Coronary artery (tissue), 2 donors: Measurements from ENCODE around the gene MAL.

Source experiments
- DNase-seq: peaks from one replicate; pipeline ENCODE4 v3.0.0-alpha.2; 2017; ENCODE audit warnings: low spot score
- H3K27ac ChIP-seq, 2 donors: fragments of 200-600 bp; sonication (generic); one replicate each; pipeline ENCODE4 v1.5.1; 2016 to 2019
- H3K4me3 ChIP-seq: fragments of 200-600 bp; sonication (generic); 2 replicates; pipeline ENCODE4 v1.5.1; 2016; ENCODE audit warnings: mild to moderate bottlenecking, moderate library complexity
- CTCF ChIP-seq: fragments of 200-600 bp; sonication (generic); IDR thresholded peaks from one replicate; pipeline ENCODE4 v1.5.1; 2019; ENCODE audit warnings: antibody characterized with exemption

MAL gene

GRCh38 chr2:95063086-95063958 lies 37.8 kb downstream of the MAL start:
- TF ChIP-seq CTCF = no peak
- Histone ChIP-seq H3K27ac (no peak overlapping the region), H3K4me3 (no peak overlapping the region)
- DNase-seq = peak; percentile 62

GRCh38 chr2:95068256-95068655 lies 42.7 kb downstream of the MAL start:
- H3K4me3 ChIP-seq = no peak overlapping the region
- no peak overlapping the region for H3K27ac ChIP-seq
- no peak for TF ChIP-seq CTCF
- no peak for DNase-seq

- Histone ChIP-seq H3K4me3 (no peak overlapping the region), H3K27ac (no peak overlapping the region)
- TF ChIP-seq CTCF = no peak
- no peak for DNase-seq
Observed at GRCh38 chr2:95069465-95069864, 44.0 kb downstream of the MAL start.

GRCh38 chr2:95071856-95072255 lies 46.3 kb downstream of the MAL start:
- no peak for DNase-seq

GRCh38 chr2:95072424-95072823 lies 46.9 kb downstream of the MAL start:
- TF ChIP-seq CTCF = no peak
- no peak for DNase-seq
- Histone ChIP-seq H3K27ac (no peak overlapping the region), H3K4me3 (no peak overlapping the region)

More at GRCh38 chr2:95071856-95072255, 46.3 kb downstream of the MAL start:
- Histone ChIP-seq H3K4me3 (no peak overlapping the region), H3K27ac (no peak overlapping the region)
- no peak for TF ChIP-seq CTCF

GRCh38 chr2:95073856-95074662 lies 48.6 kb downstream of the MAL start:
- Histone ChIP-seq H3K27ac (no peak overlapping the region), H3K4me3 (no peak overlapping the region)
- DNase-seq = no peak
- no peak for TF ChIP-seq CTCF
